Fibroblast of pulmonary artery (primary cell): ENCODE measurements around the gene EFCAB12.

Source experiments
- DNase-seq: peaks from one replicate; pipeline ENCODE4 v3.0.0-alpha.2; 2010; ENCODE audit warnings: low read depth
- H3K4me3 ChIP-seq: replicated peaks from 2 replicates; pipeline ENCODE4 v1.5.1; 2011; ENCODE audit warnings: low read depth, mild to moderate bottlenecking, control low read depth, low read length, moderate library complexity
- CTCF ChIP-seq: IDR thresholded peaks from 2 replicates; pipeline ENCODE4 v1.5.1; 2011; ENCODE audit warnings: mild to moderate bottlenecking, control low read depth, low read length, inconsistent platforms; ENCODE audit errors: missing control alignments

EFCAB12 gene

GRCh38 chr3:129461461-129462146 is 33.2 kb upstream of the EFCAB12 start:
- DNase-seq: peak; percentile 69
- H3K4me3 ChIP-seq: no peak overlapping the region
- no peak for TF ChIP-seq CTCF

GRCh38 chr3:129461022-129461421 is 32.6 kb upstream of the EFCAB12 start:
- H3K4me3 ChIP-seq: no peak overlapping the region
- peak; percentile 77 for DNase-seq
- TF ChIP-seq CTCF: no peak

GRCh38 chr3:129460572-129460971 is 32.1 kb upstream of the EFCAB12 start:
- no peak for DNase-seq
- H3K4me3 ChIP-seq: no peak overlapping the region
- no peak for TF ChIP-seq CTCF

- no peak overlapping the region for H3K4me3 ChIP-seq
- no peak for TF ChIP-seq CTCF
- no peak for DNase-seq
Measured at GRCh38 chr3:129460155-129460554, 31.7 kb upstream of the EFCAB12 start.

- TF ChIP-seq CTCF: no peak
- peak; percentile 69 for DNase-seq
- H3K4me3 ChIP-seq: no peak overlapping the region
Measured at GRCh38 chr3:129453732-129454131, 25.3 kb upstream of the EFCAB12 start.

- H3K4me3 ChIP-seq: no peak overlapping the region
- no peak for DNase-seq
- no peak for TF ChIP-seq CTCF
Measured at GRCh38 chr3:129449279-129450115, 21.1 kb upstream of the EFCAB12 start.
